Activated CD4-positive, alpha-beta memory T cell treated with anti-CD3 and anti-CD28 coated beads for 36 hours (primary cell): ENCODE data around the gene HTR1E. TPM values are rescaled to one million over a fixed set of nuclear protein-coding genes. Genes with fewer than 3 reads are reported as not detected.
"Not testable (repeated sequence)": the region's sequence is repeated elsewhere in the genome, so short reads cannot be mapped to it uniquely, and the experiment has no call there.

ENCODE experiments used
- CTCF ChIA-PET: fragments of 350-600 bp; sonication (Branson Sonifier 250); formaldehyde crosslinking; loops from one replicate; lab custom pipeline; 2021; ENCODE audit warnings: antibody characterized with exemption, inconsistent platforms; lab: Charles Lee
- POLR2A ChIA-PET: fragments of 350-600 bp; sonication (Branson Sonifier 250); formaldehyde crosslinking; loops from one replicate; lab custom pipeline; 2021; ENCODE audit warnings: antibody characterized with exemption; lab: Charles Lee
- DNase-seq: peaks from one replicate; pipeline ENCODE4 v3.0.0-alpha.2; 2020
- H3K27ac Mint-ChIP-seq: one replicate; pipeline ENCODE4 v1.8.0; 2021; ENCODE audit warnings: mixed read lengths
- H3K27me3 Mint-ChIP-seq: one replicate; pipeline ENCODE4 v1.8.0; 2021; ENCODE audit warnings: mixed read lengths
- H3K36me3 Mint-ChIP-seq: one replicate; pipeline ENCODE4 v1.8.0; 2021; ENCODE audit warnings: mixed read lengths
- H3K4me1 Mint-ChIP-seq: one replicate; pipeline ENCODE4 v1.8.0; 2021; ENCODE audit warnings: low read depth, mixed read lengths
- H3K4me3 Mint-ChIP-seq: one replicate; pipeline ENCODE4 v1.8.0; 2021; ENCODE audit warnings: mild to moderate bottlenecking, mixed read lengths
- H3K9me3 Mint-ChIP-seq: one replicate; pipeline ENCODE4 v1.8.0; 2021; ENCODE audit warnings: mixed read lengths
- intact Hi-C: fragments of 100-400 bp; cut with micrococcal nuclease; formaldehyde crosslinking; loops from one replicate; pipeline ENCODE4 v1.15.1; 2023
- total RNA-seq, 2 experiments: library from RNA; stranded (reverse); gene quantifications; one replicate each; pipeline ENCODE4 v1.2.3, GENCODE V29; 2021

Gene HTR1E
- total RNA-seq, 2 experiments from 2014 or later = not detected

DNA sequence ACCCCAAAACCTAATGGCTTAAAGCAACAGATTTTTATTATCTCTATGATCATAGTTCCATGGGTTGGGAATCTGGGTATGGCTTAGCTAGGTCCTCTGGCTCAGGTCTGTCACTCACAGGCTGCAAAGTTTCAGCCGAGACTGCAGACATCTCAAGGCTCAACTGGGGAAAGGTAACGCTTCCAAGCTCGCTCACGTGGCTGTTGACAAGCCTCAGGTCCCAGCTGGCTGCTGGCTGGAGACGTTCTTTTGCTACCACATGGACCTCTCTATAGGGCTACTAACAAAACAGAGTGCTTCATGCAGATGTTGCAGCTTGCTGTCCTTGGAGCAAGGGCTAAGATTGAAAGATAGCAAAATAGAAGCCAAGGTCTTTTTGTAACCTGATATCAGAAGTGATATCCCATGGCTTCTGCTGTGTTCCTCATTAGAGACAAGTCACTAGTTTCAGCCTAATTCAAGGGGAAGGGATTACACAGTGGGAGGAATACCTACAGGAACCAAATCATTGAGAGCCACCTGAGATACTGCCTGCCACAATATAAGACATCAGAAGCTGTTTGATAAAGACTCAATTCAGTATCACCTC lies 6.6 kb downstream of the HTR1E start:
- Mint-ChIP-seq H3K36me3 (no peaks in the 10 kb centered on the region), H3K9me3 (no peaks in the 10 kb centered on the region), H3K4me3 (no peak overlapping the region), H3K27ac (no peak overlapping the region), H3K4me1 (no peaks in the 10 kb centered on the region), H3K27me3 (peaks cover 4% of the 10 kb centered on the region)
- intact Hi-C loops = no loop called here
- no peak for DNase-seq
- CTCF ChIA-PET = no interaction called here
- POLR2A ChIA-PET = no interaction called here

DNA sequence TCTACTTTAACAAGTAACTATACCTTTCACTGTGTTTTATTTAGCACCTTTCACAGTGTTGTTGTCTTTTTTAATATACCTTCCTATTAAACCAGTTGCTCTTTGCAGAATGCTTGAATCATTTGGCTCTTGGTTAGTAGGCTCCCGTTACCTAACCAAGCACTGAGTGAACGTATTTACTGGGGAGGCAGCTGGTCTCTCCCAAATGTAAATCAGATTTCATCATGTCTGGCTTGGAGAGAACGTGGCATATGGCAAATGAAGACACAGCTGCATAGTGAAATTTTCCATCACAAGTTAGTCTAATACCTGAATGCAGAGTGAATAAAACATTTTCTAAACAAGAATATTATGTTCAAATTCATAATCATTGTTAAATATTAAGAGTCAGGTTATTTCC lies 12.4 kb downstream of the HTR1E start:
- H3K4me1 Mint-ChIP-seq = no peaks in the 10 kb centered on the region
- H3K36me3 Mint-ChIP-seq = no peaks in the 10 kb centered on the region
- H3K27ac Mint-ChIP-seq = no peak overlapping the region
- intact Hi-C loops = no loop called here
- ChIA-PET POLR2A (no interaction called here), CTCF (no interaction called here)
- H3K9me3 Mint-ChIP-seq = no peaks in the 10 kb centered on the region
- H3K4me3 Mint-ChIP-seq = no peak overlapping the region
- DNase-seq = no peak
- H3K27me3 Mint-ChIP-seq = no peaks in the 10 kb centered on the region

DNA sequence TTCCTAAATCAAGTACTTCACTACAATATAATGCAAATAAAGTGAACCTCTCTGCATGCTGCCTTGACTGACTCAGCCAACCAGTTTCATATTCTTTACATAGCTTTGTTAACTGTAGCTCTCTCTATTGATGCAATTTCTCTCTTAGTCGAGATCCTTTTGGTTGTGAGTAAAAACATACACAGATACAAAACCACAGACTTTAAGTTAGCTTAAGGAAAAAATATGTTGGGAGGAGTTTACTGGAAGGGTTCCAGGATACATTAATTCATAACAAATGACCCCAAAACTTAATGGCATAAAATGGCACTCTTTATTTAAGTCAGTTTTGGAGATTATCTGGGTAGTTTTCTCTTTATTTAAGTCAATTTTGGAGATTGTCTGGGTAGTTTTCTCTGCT lies 15.7 kb downstream of the HTR1E start:
- Mint-ChIP-seq H3K27ac (no peak overlapping the region), H3K9me3 (no peaks in the 10 kb centered on the region), H3K4me3 (no peak overlapping the region), H3K36me3 (no peaks in the 10 kb centered on the region), H3K4me1 (no peaks in the 10 kb centered on the region), H3K27me3 (no peaks in the 10 kb centered on the region)
- POLR2A ChIA-PET = no interaction called here
- no peak for DNase-seq
- intact Hi-C loops = no loop called here
- CTCF ChIA-PET = no interaction called here

DNA sequence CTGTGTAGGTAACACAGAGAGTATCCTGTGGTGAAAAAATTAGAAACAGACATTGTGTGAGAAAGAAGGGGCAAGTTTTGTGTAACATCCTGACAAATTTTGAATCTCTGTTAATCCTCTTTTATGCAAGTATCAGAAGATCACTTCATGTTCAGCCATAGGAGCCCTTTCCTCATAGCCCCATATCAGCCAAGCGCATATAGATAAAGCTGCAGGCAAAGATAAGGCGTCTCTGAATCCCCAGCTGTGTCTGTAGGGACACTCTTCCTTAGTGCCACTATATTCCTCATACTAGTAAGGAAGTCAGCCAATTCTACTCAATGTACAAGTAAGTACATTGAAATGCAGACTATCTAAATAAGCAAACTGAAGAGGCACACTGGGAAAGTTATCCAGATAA lies 22.3 kb downstream of the HTR1E start:
- CTCF ChIA-PET = no interaction called here
- POLR2A ChIA-PET = no interaction called here
- intact Hi-C loops = no loop called here
- Mint-ChIP-seq H3K4me1 (no peaks in the 10 kb centered on the region), H3K4me3 (no peak overlapping the region), H3K27me3 (no peaks in the 10 kb centered on the region), H3K36me3 (no peaks in the 10 kb centered on the region), H3K27ac (no peak overlapping the region), H3K9me3 (no peaks in the 10 kb centered on the region)
- DNase-seq = no peak

DNA sequence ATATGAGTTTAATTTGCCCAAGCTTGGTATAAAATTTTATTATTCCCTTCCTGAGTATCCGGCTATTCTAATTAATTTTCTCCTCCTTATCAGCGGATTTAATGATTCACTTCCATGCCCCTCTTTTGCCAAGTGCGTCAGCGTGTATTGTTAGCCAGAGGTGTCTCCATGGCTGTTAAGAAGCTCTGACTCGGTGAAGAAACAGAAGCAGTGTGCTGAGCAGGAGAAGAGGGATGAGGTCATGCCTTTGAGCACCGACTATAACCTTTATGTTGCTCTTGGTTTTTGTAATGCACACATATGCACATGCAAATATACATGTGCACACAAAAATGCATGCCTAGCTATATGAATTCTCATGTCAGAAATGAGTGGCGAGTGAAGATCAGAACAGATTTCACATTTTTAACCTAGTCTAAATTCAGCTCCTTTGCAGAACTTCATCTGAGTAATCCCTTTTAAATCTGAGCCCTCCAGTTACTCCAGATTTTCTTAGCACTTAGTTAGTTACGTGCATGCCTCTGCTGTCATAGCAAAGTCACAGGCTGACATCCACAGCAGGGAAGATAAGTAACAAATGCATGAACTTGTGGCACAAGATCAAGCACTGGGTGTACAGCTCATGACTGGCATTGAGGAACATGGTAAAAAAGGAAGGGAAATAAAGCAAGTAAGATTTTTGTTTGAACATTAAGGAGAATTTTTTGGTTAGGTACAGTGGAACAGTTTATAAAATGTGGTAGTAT lies 24.3 kb downstream of the HTR1E start:
- Mint-ChIP-seq H3K9me3 (no peaks in the 10 kb centered on the region), H3K27me3 (peaks cover 1% of the 10 kb centered on the region), H3K36me3 (no peaks in the 10 kb centered on the region), H3K4me1 (no peaks in the 10 kb centered on the region), H3K27ac (no peak overlapping the region), H3K4me3 (no peak overlapping the region)
- ChIA-PET POLR2A (no interaction called here), CTCF (interaction anchor here (0.8 kb wide), 1 partner anchor 9 kb away, joined by 3 read pairs; no protein-coding TSS in a partner anchor)
- no peak for DNase-seq
- intact Hi-C loops = no loop called here

DNA sequence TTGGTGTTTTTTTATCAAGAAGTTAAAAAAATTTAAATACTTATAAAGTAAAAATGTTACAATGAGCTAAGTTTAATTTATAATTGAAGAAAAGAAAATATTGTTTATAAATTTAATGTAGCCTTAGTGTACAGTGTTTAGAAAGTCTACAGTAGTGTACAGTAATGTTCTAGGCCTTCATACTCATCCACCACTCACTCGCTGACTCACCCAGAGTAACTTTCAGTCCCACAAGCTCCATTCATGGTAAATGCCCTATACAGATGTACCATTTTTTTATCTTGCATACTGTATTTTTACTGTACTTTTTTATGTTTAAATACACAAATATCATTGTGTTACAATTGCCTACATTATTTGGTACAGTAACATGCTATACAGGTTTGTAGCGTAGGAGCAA lies 26.0 kb downstream of the HTR1E start:
- H3K36me3 Mint-ChIP-seq = no peaks in the 10 kb centered on the region
- DNase-seq = no peak
- no peaks in the 10 kb centered on the region for H3K4me1 Mint-ChIP-seq
- peaks cover 1% of the 10 kb centered on the region for H3K27me3 Mint-ChIP-seq
- intact Hi-C loops = no loop called here
- H3K27ac Mint-ChIP-seq = no peak overlapping the region
- CTCF ChIA-PET = no interaction called here
- no peaks in the 10 kb centered on the region for H3K9me3 Mint-ChIP-seq
- POLR2A ChIA-PET = interaction anchor here (0.6 kb wide), 1 partner anchor 103 kb away, joined by 3 read pairs; no protein-coding TSS in a partner anchor
- no peak overlapping the region for H3K4me3 Mint-ChIP-seq

DNA sequence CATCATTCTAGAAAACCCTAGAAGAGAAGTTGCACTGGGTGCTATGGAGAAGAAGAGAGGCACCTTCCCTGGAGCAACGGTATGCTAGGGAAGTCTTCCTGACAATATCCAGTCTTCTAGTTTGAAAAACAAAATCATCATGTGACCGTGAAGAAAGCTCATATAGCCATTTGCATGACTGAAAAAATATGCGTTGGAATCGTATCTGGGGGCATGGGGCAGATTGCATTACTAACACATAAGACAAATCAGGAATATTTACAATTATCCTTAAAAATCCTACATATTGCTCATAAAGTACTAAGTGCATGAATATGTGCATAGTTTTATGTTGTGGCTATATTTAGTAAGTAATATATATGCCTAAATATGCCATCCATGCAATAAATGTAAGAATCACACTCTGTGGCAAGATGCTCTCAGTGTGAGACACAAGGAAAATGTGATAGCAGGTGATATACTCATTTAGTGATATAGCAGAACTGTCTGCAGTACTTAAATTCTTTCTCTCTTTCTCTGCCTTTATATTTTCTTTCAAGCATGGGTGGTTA lies 26.8 kb downstream of the HTR1E start:
- peaks cover 1% of the 10 kb centered on the region for H3K27me3 Mint-ChIP-seq
- intact Hi-C loops = no loop called here
- no peaks in the 10 kb centered on the region for H3K4me1 Mint-ChIP-seq
- no peak overlapping the region for H3K27ac Mint-ChIP-seq
- H3K36me3 Mint-ChIP-seq = no peaks in the 10 kb centered on the region
- CTCF ChIA-PET = no interaction called here
- DNase-seq = no peak
- no peak overlapping the region for H3K4me3 Mint-ChIP-seq
- H3K9me3 Mint-ChIP-seq = no peaks in the 10 kb centered on the region
- POLR2A ChIA-PET = no interaction called here

DNA sequence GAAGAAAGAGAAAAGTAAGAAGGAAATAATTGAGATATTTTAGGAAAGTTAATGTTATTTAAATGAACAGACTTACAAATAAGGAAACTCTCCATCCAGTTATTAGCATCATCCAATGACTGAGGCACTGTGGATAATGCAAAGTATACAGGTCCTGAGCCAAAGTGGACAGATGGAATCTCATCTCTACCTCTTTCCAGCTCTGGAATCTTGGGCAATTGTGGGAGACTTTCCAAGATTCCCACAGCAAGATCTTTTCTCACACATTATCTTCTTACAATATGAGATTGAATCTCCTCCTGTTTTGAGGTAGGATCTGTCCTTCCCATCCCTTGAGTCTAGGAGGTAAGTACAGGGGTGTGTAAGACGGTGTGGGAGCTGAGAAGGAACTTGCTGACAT lies 28.9 kb downstream of the HTR1E start:
- Mint-ChIP-seq H3K9me3 (no peaks in the 10 kb centered on the region), H3K4me3 (no peak overlapping the region), H3K4me1 (no peaks in the 10 kb centered on the region), H3K27me3 (peaks cover 1% of the 10 kb centered on the region), H3K27ac (no peak overlapping the region), H3K36me3 (no peaks in the 10 kb centered on the region)
- POLR2A ChIA-PET = no interaction called here
- CTCF ChIA-PET = no interaction called here
- intact Hi-C loops = no loop called here
- DNase-seq = no peak

DNA sequence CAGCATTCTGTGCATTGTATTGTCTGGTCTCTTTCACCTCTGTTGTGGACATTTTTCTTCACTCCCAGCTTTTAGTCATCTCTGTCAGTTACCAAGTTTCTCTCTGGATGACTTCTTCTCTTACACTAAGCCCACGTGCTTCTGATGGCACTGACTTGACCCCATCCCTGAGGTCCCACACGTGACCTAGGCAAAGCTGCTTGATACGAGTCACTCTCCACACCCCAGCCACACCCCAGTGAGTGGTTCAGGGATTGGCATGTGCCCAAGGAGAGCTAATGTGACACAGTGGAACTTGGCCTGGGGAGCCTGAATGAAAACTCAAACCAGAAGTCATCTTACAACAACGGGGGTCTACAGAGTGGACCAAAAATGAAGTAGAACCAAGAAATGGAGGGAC lies 32.2 kb downstream of the HTR1E start:
- no peaks in the 10 kb centered on the region for H3K9me3 Mint-ChIP-seq
- POLR2A ChIA-PET = no interaction called here
- H3K4me3 Mint-ChIP-seq = no peak overlapping the region
- no peaks in the 10 kb centered on the region for H3K4me1 Mint-ChIP-seq
- H3K36me3 Mint-ChIP-seq = no peaks in the 10 kb centered on the region
- peaks cover 1% of the 10 kb centered on the region for H3K27me3 Mint-ChIP-seq
- DNase-seq = no peak
- CTCF ChIA-PET = no interaction called here
- intact Hi-C loops = no loop called here
- no peak overlapping the region for H3K27ac Mint-ChIP-seq

DNA sequence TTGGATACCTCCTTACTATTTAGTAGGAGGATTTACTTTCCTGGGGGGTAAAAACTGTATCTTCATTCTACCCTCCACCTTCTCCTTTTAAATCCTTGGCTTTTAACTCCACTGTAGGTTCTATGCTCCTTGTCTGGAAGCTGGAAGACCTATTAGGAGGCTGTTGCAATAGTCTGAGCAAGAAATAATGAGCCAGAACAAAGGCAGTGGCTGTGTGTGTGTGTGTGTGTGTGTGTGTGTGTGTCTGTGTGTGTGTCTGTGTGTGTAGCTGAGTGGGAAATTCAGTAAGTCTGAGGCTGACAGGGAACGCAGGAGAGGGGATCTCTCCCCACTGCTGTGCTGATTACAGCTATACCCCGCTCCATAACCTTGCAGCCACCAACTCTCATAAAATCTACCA lies 35.8 kb downstream of the HTR1E start:
- POLR2A ChIA-PET = no interaction called here
- no peaks in the 10 kb centered on the region for H3K4me1 Mint-ChIP-seq

DNA sequence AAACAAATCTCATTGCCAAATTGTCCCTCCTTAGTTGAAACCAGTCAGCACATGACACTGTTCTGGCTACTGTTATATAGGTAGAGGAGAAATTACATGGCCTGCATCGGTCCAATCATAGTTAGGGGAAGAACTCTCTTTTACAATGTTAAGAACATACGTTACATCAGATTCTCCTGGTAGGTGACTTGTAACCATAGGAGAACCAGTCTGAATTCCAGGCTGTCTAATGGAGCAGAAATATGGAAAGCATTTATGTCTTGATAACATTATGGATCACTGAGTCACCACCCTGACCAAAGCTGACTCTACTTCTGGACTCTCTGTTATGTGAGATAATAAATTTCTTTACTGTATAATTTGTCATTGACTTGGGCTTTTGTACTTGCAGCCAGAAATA lies 40.9 kb downstream of the HTR1E start:
- intact Hi-C loops = no loop called here
- no peak for DNase-seq
- Mint-ChIP-seq H3K4me1 (no peaks in the 10 kb centered on the region), H3K27me3 (peaks cover 2% of the 10 kb centered on the region), H3K4me3 (no peak overlapping the region), H3K36me3 (no peaks in the 10 kb centered on the region), H3K9me3 (no peaks in the 10 kb centered on the region), H3K27ac (no peak overlapping the region)
- CTCF ChIA-PET = no interaction called here
- POLR2A ChIA-PET = no interaction called here

More for the DNA sequence above, 35.8 kb downstream of the HTR1E start:
- Mint-ChIP-seq H3K4me3 (no peak overlapping the region), H3K27ac (no peak overlapping the region), H3K36me3 (no peaks in the 10 kb centered on the region), H3K9me3 (no peaks in the 10 kb centered on the region), H3K27me3 (no peaks in the 10 kb centered on the region)
- intact Hi-C loops = no loop called here
- CTCF ChIA-PET = no interaction called here
- DNase-seq = no peak

DNA sequence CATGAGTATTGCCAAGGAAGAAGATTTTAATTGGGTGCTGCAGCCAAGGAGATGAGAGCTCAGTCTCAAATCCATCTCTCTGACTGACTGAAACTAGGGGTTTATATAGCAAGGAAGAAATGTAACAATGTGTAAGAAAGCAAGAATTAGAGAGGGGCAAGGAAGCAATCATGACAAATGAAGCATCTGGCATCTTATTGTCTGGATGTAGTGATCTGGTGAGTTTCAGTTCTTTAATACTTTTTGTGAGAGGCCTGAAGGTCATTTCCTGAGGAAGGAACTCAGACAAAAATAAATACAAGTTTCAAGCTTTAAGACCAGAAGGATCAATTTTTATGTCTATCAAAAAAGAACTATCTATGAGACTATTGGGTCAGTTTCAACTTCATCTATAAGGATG lies 64.2 kb downstream of the HTR1E start:
- intact Hi-C loops = no loop called here
- no peak for DNase-seq
- Mint-ChIP-seq H3K4me3 (no peak overlapping the region), H3K36me3 (no peaks in the 10 kb centered on the region), H3K9me3 (peaks cover 5% of the 10 kb centered on the region), H3K4me1 (no peaks in the 10 kb centered on the region), H3K27ac (no peak overlapping the region), H3K27me3 (peaks cover 2% of the 10 kb centered on the region)
- ChIA-PET POLR2A (no interaction called here), CTCF (no interaction called here)

DNA sequence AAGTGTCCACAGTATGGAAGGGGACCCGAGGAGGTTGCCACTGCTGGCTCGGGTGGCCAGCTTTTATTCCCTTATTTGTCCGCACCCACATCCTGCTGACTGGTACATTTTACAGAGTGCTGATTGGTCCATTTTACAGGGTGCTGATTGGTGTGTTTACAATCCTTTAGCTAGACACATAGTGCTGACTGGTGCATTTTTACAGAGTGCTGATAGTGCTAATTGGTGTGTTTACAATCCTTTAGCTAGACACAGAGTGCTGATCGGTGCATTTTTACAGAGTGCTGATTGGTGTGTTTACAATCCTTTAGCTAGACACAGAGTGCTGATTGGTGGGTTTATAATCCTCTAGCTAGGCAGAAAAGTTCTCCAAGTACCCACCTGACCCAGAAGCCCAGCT lies 65.1 kb downstream of the HTR1E start:
- H3K27me3 Mint-ChIP-seq, H3K4me3 Mint-ChIP-seq, H3K9me3 Mint-ChIP-seq, intact Hi-C loops, DNase-seq, H3K36me3 Mint-ChIP-seq, CTCF ChIA-PET, H3K4me1 Mint-ChIP-seq, POLR2A ChIA-PET, H3K27ac Mint-ChIP-seq: not testable (repeated sequence)
